SHP77 (cell line): ENCODE data around the gene PHIP.

ENCODE experiments used
- DNase-seq, 2 experiments: peaks; one replicate each; lab custom pipeline; 2025; lab: John Stamatoyannopoulos, UW

The PHIP gene

GRCh38 chr6:79070206-79070825, 7.7 kb downstream of the PHIP start:
- DNase-seq = no peak

GRCh38 chr6:79066828-79067227, 11.2 kb downstream of the PHIP start:
- DNase-seq = no peak

GRCh38 chr6:79066330-79066729, 11.7 kb downstream of the PHIP start:
- DNase-seq = no peak

- DNase-seq = no peak
Measured at GRCh38 chr6:79065232-79065631, 12.8 kb downstream of the PHIP start.

- DNase-seq = no peak
Measured at GRCh38 chr6:79064635-79065034, 13.4 kb downstream of the PHIP start.

GRCh38 chr6:79062708-79063107, 15.3 kb downstream of the PHIP start:
- no peak for DNase-seq

- DNase-seq = no peak
Measured at GRCh38 chr6:79057746-79058145, 20.3 kb downstream of the PHIP start.

- DNase-seq = no peak
Measured at GRCh38 chr6:79056226-79056625, 21.8 kb downstream of the PHIP start.

GRCh38 chr6:79048611-79049010, 29.4 kb downstream of the PHIP start:
- DNase-seq = peak in 1 of 2 experiments; percentile 10

- DNase-seq = no peak
Measured at GRCh38 chr6:79047072-79047471, 31.0 kb downstream of the PHIP start.

- no peak for DNase-seq
Measured at GRCh38 chr6:79045966-79046365, 32.1 kb downstream of the PHIP start.

- no peak for DNase-seq
Measured at GRCh38 chr6:79042799-79043126, 35.3 kb downstream of the PHIP start.

GRCh38 chr6:79042088-79042798, 35.8 kb downstream of the PHIP start:
- DNase-seq = no peak

- no peak for DNase-seq
Measured at GRCh38 chr6:79040083-79040482, 38.0 kb downstream of the PHIP start.

GRCh38 chr6:79038061-79038460, 40.0 kb downstream of the PHIP start:
- DNase-seq = no peak

- DNase-seq = no peak
Measured at GRCh38 chr6:79034865-79035264, 43.2 kb downstream of the PHIP start.

GRCh38 chr6:79033279-79033678, 44.8 kb downstream of the PHIP start:
- no peak for DNase-seq

- no peak for DNase-seq
Measured at GRCh38 chr6:79031821-79032590, 46.0 kb downstream of the PHIP start.

- no peak for DNase-seq
Measured at GRCh38 chr6:79030511-79030910, 47.5 kb downstream of the PHIP start.

- DNase-seq = no peak
Measured at GRCh38 chr6:79030023-79030422, 48.0 kb downstream of the PHIP start.

GRCh38 chr6:79028641-79029314, 49.3 kb downstream of the PHIP start:
- no peak for DNase-seq

GRCh38 chr6:79011940-79012339, 66.1 kb downstream of the PHIP start:
- no peak for DNase-seq

GRCh38 chr6:79010422-79010821, 67.6 kb downstream of the PHIP start:
- no peak for DNase-seq
